Measurements from ENCODE around the gene ZNF277. TPM values are rescaled to one million over a fixed set of nuclear protein-coding genes. Genes with fewer than 3 reads are reported as not detected.

ZNF277 gene
- total RNA-seq, 1 donor from 2014 or later: 77.0 TPM

Other genes starting within 250 kb of the ZNF277 start
- gene DOCK4, start 296 bp upstream of the ZNF277 start, total RNA-seq: 109 TPM
- gene IFRD1, start 243.8 kb downstream of the ZNF277 start, total RNA-seq: 90.5 TPM